Measurements from ENCODE around the gene BICC1.

DNA sequence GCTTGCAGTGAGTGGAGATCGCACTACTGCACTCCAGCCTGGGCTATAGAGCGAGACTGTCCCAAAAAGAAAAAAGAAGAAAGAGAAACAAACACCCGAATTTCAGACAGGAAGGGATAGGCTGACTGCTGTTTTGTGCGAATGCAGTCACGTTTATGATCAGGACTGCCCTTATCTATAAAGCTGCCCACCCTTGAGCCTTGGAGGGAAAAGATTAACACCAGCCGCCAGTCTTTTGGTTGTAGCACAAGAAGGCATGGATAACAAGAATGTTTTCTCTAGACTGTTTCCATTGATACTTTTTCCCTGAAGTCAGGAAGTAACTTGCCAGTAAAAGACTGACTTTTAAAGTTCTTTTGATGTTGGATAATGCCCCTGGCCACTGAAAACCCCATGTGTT lies 314.0 kb downstream of the BICC1 start:
- TF ChIP-seq, protein P1, sequence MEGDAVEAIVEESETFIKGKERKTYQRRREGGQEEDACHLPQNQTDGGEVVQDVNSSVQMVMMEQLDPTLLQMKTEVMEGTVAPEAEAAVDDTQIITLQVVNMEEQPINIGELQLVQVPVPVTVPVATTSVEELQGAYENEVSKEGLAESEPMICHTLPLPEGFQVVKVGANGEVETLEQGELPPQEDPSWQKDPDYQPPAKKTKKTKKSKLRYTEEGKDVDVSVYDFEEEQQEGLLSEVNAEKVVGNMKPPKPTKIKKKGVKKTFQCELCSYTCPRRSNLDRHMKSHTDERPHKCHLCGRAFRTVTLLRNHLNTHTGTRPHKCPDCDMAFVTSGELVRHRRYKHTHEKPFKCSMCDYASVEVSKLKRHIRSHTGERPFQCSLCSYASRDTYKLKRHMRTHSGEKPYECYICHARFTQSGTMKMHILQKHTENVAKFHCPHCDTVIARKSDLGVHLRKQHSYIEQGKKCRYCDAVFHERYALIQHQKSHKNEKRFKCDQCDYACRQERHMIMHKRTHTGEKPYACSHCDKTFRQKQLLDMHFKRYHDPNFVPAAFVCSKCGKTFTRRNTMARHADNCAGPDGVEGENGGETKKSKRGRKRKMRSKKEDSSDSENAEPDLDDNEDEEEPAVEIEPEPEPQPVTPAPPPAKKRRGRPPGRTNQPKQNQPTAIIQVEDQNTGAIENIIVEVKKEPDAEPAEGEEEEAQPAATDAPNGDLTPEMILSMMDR (IDR thresholded peaks at IDR 0.05; ENCODE audit: insufficient read depth, low read length) = no peak
- no peak for TF ChIP-seq POLR2AphosphoS5 (IDR thresholded peaks at IDR 0.05; ENCODE audit: low read depth)
- TF ChIP-seq, protein P2, sequence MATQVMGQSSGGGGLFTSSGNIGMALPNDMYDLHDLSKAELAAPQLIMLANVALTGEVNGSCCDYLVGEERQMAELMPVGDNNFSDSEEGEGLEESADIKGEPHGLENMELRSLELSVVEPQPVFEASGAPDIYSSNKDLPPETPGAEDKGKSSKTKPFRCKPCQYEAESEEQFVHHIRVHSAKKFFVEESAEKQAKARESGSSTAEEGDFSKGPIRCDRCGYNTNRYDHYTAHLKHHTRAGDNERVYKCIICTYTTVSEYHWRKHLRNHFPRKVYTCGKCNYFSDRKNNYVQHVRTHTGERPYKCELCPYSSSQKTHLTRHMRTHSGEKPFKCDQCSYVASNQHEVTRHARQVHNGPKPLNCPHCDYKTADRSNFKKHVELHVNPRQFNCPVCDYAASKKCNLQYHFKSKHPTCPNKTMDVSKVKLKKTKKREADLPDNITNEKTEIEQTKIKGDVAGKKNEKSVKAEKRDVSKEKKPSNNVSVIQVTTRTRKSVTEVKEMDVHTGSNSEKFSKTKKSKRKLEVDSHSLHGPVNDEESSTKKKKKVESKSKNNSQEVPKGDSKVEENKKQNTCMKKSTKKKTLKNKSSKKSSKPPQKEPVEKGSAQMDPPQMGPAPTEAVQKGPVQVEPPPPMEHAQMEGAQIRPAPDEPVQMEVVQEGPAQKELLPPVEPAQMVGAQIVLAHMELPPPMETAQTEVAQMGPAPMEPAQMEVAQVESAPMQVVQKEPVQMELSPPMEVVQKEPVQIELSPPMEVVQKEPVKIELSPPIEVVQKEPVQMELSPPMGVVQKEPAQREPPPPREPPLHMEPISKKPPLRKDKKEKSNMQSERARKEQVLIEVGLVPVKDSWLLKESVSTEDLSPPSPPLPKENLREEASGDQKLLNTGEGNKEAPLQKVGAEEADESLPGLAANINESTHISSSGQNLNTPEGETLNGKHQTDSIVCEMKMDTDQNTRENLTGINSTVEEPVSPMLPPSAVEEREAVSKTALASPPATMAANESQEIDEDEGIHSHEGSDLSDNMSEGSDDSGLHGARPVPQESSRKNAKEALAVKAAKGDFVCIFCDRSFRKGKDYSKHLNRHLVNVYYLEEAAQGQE (IDR thresholded peaks at IDR 0.05; ENCODE audit: insufficient replicate concordance, low read depth) = no peak

All from HL-60 (cell line).